HG03565 (cell line): Measurements from ENCODE around the gene MAGEA3.
A peak's percentile ranks its signal among the peaks of the same experiment; 100 is the strongest.
"Not testable (repeated sequence)": the region's sequence is repeated elsewhere in the genome, so short reads cannot be mapped to it uniquely, and the experiment has no call there.

Source experiments
- ATAC-seq: cut with Tn5 transposase; IDR thresholded peaks from one replicate; pipeline ENCODE4 v1.9.1; 2021; ENCODE audit warnings: mild to moderate bottlenecking, moderate library complexity; ENCODE audit not compliant: unreplicated experiment

The MAGEA3 gene

GRCh38 chrX:152697952-152698931 lies at the start of gene MAGEA3:
MAGEA3 (plus strand) TSS chrX:152698794; CDS start chrX:152700833, 2,039 bp downstream.
- not testable (repeated sequence) for ATAC-seq

- no peak for ATAC-seq
Observed at GRCh38 chrX:152652060-152652459, 46.5 kb upstream of the MAGEA3 start.

GRCh38 chrX:152652467-152652866 lies 46.1 kb upstream of the MAGEA3 start:
- no peak for ATAC-seq

DNA sequence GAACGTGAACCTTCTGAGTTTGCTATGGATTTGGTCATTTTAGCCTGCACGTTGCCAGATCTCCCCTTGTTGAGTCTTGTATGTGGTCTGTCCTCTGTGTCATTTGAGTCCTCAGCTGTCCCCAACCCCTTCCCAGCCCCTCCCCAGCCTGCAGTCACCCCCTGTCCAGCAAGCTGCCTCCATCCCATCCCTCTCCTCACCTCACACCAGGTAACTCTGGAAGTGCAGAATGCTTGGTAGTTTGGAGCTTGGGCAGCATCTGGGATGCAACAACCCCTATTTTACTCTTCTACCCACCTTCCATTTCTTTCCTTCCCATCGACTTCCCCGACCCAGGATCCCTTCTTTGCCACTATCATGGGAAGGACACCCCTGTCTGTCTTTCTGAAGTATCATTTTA lies 42.5 kb upstream of the MAGEA3 start:
- ATAC-seq, result no peak

DNA sequence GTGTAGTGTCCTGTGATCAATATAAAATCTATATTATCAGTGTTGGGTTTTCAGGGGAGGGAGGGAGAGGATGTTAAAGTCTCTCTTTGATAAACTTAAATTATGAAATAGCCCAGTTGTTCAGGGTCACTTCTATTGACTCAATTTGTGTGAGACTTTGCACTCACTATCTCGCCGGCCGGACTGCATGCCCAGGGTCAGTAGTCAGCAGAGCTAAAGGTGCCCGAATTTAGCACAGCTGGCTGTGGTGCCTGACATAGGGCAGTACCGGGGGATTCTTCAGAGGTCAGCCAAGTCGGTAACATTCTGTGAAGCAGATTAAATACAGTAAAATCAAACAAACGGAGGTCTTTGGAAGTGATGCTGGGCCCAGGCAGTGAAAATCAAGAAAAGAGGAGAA lies 41.7 kb upstream of the MAGEA3 start:
- ATAC-seq, result no peak

DNA sequence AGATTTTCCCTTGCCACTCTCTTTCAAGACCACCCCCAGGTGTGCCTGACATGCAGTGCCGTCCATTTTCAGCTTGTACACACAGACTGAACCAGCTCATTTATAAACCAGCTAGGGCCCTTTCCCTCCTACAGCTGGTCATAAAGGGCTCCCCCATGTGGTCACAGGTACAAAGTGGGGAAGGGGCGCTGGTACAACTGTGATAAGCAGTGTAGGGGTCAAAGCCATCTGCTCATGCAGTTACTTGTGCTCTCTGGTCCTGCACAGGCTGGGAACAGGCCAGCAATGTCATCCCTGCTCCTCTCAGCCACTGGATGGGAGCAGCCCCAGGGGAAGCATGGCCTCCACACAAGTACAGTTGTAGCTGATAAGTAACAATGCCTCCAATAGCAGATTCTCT lies 40.3 kb upstream of the MAGEA3 start:
- ATAC-seq, result no peak

DNA sequence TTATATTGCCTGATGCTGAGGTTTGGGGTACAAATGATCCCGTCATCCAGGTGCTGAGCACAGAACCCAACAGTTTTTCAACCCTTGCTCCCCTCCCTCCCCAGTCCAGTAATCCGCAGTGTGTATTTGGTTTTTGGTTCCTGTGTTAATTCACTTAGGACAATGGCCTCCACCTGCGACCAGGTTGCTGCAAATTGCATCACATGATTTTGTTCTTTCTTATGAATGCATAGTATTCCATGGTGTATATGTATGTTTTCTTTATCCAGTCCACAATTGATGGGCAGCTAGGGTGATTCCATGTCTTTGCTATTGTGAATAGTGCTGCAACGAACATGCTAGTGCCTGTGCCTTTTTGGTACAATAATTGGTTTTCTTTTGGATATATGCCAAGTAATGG lies 35.5 kb upstream of the MAGEA3 start:
- no peak for ATAC-seq

- ATAC-seq, result no peak
Observed at GRCh38 chrX:152674135-152674534, 24.5 kb upstream of the MAGEA3 start.

DNA sequence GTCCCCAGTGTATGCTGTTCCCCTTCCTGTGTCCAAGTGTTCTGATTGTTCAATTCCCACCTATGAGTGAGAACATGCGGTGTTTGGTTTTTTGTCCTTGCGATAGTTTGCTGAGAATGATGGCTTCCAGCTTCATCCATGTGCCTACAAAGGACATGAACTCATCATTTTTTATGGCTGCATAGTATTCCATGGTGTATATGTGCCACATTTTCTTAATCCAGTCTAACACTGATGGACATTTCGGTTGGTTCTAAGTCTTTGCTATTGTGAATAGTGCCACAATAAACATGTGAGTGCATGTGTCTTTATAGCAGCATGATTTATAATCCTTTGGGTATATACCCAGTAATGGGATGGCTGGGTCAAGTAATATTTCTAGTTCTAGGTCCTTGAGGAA lies 23.9 kb upstream of the MAGEA3 start:
- ATAC-seq, result not testable (repeated sequence)

GRCh38 chrX:152681012-152681411 lies 17.6 kb upstream of the MAGEA3 start:
- ATAC-seq, result peak; percentile 43

- not testable (repeated sequence) for ATAC-seq
Observed at GRCh38 chrX:152700390-152700789, 1.8 kb downstream of the MAGEA3 start.

GRCh38 chrX:152706500-152706899 lies 7.9 kb downstream of the MAGEA3 start:
- not testable (repeated sequence) for ATAC-seq

- not testable (repeated sequence) for ATAC-seq
Observed at GRCh38 chrX:152709173-152709572, 10.6 kb downstream of the MAGEA3 start, which contains the start of gene CSAG2. CSAG2 (minus strand) TSS chrX:152709273; CDS start chrX:152709112, 161 bp downstream.

- not testable (repeated sequence) for ATAC-seq
Observed at GRCh38 chrX:152713195-152713594, 14.6 kb downstream of the MAGEA3 start.

DNA sequence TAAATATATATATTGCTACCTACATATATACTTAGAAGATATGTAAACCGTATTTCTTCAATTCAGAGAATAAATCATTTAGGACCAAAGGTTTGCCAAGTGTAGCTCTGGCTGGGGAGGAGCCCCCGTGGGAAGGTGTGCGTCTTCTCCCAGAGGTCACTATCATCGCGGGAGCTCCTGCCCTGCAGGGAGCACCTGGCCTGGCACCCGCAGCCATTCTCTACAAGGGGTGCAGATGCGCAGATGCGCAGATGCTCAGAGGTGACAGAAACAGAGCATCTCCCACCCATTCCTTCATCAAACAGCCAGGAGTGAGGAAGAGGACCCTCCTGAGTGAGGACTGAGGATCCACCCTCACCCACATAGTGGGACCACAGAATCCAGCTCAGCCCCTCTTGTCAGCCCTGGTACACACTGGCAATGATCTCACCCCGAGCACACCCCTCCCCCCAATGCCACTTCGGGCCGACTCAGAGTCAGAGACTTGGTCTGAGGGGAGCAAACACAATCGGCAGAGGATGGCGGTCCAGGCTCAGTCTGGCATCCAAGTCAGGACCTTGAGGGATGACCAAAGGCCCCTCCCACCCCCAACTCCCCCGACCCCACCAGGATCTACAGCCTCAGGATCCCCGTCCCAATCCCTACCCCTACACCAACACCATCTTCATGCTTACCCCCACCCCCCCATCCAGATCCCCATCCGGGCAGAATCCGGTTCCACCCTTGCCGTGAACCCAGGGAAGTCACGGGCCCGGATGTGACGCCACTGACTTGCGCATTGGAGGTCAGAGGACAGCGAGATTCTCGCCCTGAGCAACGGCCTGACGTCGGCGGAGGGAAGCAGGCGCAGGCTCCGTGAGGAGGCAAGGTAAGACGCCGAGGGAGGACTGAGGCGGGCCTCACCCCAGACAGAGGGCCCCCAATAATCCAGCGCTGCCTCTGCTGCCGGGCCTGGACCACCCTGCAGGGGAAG lies 15.5 kb downstream of the MAGEA3 start, which contains the start of gene MAGEA2B:
MAGEA2B (plus strand) TSS at position 814 of the 973 bp plus-strand sequence. CDS start 2,479 bp downstream, outside the sequence.
- not testable (repeated sequence) for ATAC-seq

DNA sequence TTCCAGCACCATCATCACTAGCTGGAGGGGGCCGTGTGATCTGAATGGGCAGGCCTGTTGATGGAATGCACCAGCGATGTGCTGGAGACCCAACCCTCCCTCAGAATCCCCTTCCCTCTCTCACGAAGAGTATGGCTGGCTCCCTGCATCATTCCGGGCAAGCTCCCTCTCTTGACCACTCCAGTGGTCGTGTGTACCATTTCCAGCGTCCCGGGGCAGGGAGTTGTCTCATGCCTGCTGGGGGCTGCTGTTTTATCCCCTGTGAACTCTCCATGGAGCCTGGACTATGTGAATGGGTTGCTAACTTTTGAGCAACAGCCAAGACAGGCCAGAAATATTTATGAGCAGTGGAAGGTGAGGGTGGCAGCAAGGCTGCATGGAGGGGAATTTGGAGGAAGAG lies 26.8 kb downstream of the MAGEA3 start:
- ATAC-seq, result no peak

GRCh38 chrX:152733261-152733975 lies 34.8 kb downstream of the MAGEA3 start, which contains the start of the genes CSAG1 and MAGEA12:
CSAG1 (minus strand) TSS chrX:152733721; CDS start chrX:152732460, 1,261 bp downstream.
MAGEA12 (plus strand) TSS chrX:152733757; CDS start chrX:152736162, 2,405 bp downstream.
- no peak for ATAC-seq

DNA sequence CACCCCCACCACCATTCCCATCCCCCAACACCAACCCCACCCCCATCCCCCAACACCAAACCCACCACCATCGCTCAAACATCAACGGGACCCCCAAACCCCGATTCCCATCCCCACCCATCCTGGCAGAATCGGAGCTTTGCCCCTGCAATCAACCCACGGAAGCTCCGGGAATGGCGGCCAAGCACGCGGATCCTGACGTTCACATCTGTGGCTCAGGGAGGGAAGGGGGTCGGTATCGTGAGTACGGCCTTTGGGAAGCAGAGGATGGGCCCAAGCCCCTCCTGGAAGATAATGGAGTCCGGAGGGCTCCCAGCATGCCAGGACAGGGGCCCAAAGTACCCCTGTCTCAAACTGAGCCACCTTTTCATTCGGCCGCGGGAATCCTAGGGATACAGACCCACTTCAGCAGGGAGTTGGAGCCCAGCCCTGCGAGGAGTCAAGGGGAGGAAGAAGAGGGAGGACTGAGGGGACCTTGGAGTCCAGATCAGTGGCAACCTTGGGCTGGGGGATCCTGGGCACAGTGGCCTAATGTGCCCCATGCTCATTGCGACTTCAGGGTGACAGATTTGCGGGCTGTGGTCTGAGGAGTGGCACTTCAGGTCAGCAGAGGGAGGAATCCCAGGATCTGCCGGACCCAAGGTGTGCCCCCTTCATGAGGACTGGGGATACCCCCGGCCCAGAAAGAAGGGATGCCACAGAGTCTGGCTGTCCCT lies 35.7 kb downstream of the MAGEA3 start:
- not testable (repeated sequence) for ATAC-seq

GRCh38 chrX:152735101-152735500 lies 36.5 kb downstream of the MAGEA3 start:
- ATAC-seq, result no peak
